Esophagus squamous epithelium (tissue), 4 donors: ENCODE measurements around the gene CD53.

Experiments
- POLR2A ChIP-seq, 4 donors: fragments of 450-650 bp; IDR thresholded peaks; one replicate each; pipeline ENCODE4 v1.6.1; 2017; ENCODE audit warnings: antibody characterized with exemption in 4 of 4, mild to moderate bottlenecking in 4 of 4, moderate library complexity in 3 of 4
- TF ChIP-seq, protein P1 (sequence below), 6 experiments: fragments of 450-650 bp in 4 of 6; fragments of 200-600 bp in 2 of 6; sonication (generic) in 2 of 6; IDR thresholded peaks; one replicate each; pipeline ENCODE4 v1.5.1; 2016 to 2019; ENCODE audit warnings: antibody characterized with exemption in 6 of 6, mild to moderate bottlenecking in 4 of 6, moderate library complexity in 4 of 6

DNA sequence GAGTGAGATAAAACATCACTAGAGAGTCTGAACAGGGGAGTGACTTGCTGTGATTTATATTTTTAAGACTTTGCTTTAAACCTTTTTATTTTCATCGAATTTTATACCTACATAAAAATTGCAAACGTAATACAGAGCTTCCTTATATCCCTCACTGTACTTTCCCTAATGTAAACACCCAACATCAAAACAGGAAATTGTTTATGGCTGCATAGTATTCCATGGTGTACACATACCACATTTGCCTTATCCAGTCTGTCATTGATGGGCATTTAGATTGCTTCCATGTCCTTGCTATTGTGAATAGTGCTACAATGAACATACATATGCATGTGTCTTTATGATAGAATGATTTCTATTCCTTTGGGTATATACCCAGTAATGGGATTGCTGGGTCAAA, 56.0 kb downstream of the CD53 start:
- TF ChIP-seq POLR2A (IDR thresholded peaks at IDR 0.05): no peak
- TF ChIP-seq, protein P1, sequence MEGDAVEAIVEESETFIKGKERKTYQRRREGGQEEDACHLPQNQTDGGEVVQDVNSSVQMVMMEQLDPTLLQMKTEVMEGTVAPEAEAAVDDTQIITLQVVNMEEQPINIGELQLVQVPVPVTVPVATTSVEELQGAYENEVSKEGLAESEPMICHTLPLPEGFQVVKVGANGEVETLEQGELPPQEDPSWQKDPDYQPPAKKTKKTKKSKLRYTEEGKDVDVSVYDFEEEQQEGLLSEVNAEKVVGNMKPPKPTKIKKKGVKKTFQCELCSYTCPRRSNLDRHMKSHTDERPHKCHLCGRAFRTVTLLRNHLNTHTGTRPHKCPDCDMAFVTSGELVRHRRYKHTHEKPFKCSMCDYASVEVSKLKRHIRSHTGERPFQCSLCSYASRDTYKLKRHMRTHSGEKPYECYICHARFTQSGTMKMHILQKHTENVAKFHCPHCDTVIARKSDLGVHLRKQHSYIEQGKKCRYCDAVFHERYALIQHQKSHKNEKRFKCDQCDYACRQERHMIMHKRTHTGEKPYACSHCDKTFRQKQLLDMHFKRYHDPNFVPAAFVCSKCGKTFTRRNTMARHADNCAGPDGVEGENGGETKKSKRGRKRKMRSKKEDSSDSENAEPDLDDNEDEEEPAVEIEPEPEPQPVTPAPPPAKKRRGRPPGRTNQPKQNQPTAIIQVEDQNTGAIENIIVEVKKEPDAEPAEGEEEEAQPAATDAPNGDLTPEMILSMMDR (IDR thresholded peaks at IDR 0.05): no peak
